SK-N-SH (cell line): ENCODE data around the gene KIRREL1. TPM values are rescaled to one million over a fixed set of nuclear protein-coding genes. Genes with fewer than 3 reads are reported as not detected.

Source experiments
- CTCF ChIA-PET: fragments of 300-600, 350-600 bp; formaldehyde crosslinking; extraction: SDS; loops from one replicate; lab custom pipeline; 2021; lab: Yijun Ruan, JAX
- POLR2A ChIA-PET: fragments of 350-600 bp; sonication (Branson Sonifier 250); formaldehyde crosslinking; extraction: SDS; loops from one replicate; lab custom pipeline; 2020; ENCODE audit warnings: antibody characterized with exemption, inconsistent platforms; lab: Yijun Ruan, JAX
- DNase-seq: peaks from one replicate; pipeline ENCODE4 v3.0.0; 2012
- H2AFZ ChIP-seq: fragments of 200-600 bp; sonication (generic); 2 replicates; pipeline ENCODE4 v1.8.1; 2016; ENCODE audit warnings: antibody characterized with exemption, mild to moderate bottlenecking, low read depth
- H3F3A ChIP-seq: fragments of 200-600 bp; sonication (generic); replicated peaks from 2 replicates; pipeline ENCODE3; 2016; ENCODE audit warnings: antibody characterized with exemption, mild to moderate bottlenecking; ENCODE audit not compliant: insufficient read depth
- H3K27ac ChIP-seq, 2 experiments: fragments of 200-500 bp in 1 of 2; fragments of 200-600 bp in 1 of 2; sonication (Bioruptor generic) in 1 of 2; sonication (generic), shearing (Covaris generic) in 1 of 2; 2 replicates each; pipeline versions ENCODE4 v1.5.1 to v1.6.1; 2014 to 2016; ENCODE audit warnings: low read depth in 2 of 2, inconsistent platforms in 1 of 2, low read length in 1 of 2, mild to moderate bottlenecking in 1 of 2, mixed read lengths in 1 of 2
- H3K27me3 ChIP-seq: fragments of 200-600 bp; sonication (generic), shearing (Covaris generic); 2 replicates; pipeline ENCODE4 v1.6.1; 2016; ENCODE audit warnings: mixed run types; ENCODE audit not compliant: insufficient read depth
- H3K36me3 ChIP-seq, 2 experiments: fragments of 200-500 bp in 1 of 2; fragments of 200-600 bp in 1 of 2; sonication (Bioruptor generic) in 1 of 2; sonication (generic) in 1 of 2; replicated peaks in 1 of 2; 2 replicates each; pipeline versions ENCODE3 to v1.5.1; 2014 to 2016; ENCODE audit warnings: low read length in 1 of 2, mild to moderate bottlenecking in 1 of 2; ENCODE audit not compliant: insufficient read depth in 2 of 2, control insufficient read depth in 1 of 2
- H3K4me1 ChIP-seq, 2 experiments: fragments of 200-500 bp in 1 of 2; fragments of 200-600 bp in 1 of 2; sonication (Bioruptor generic) in 1 of 2; sonication (generic), shearing (Covaris generic) in 1 of 2; 2 replicates each; pipeline versions ENCODE4 v1.5.1 to v1.6.1; 2014 to 2016; ENCODE audit warnings: low read depth in 1 of 2, low read length in 1 of 2, mixed run types in 1 of 2; ENCODE audit not compliant: insufficient read depth in 2 of 2, control insufficient read depth in 1 of 2
- H3K4me2 ChIP-seq: fragments of 200-600 bp; sonication (generic), shearing (Covaris generic); 2 replicates; pipeline ENCODE4 v1.6.1; 2017; ENCODE audit warnings: mixed run types
- H3K4me3 ChIP-seq, 2 experiments: fragments of 200-500 bp in 1 of 2; fragments of 200-600 bp in 1 of 2; sonication (Bioruptor generic) in 1 of 2; sonication (generic), shearing (Covaris generic) in 1 of 2; 2 replicates each; pipeline versions ENCODE4 v1.5.1 to v1.8.1; 2014 to 2016; ENCODE audit warnings: low read depth in 2 of 2, inconsistent platforms in 1 of 2, low read length in 1 of 2, mild to moderate bottlenecking in 1 of 2, mixed read lengths in 1 of 2, moderate library complexity in 1 of 2
- H3K79me2 ChIP-seq: fragments of 200-600 bp; sonication (generic); 2 replicates; pipeline ENCODE4 v1.8.1; 2017; ENCODE audit warnings: mild to moderate bottlenecking; ENCODE audit not compliant: insufficient read depth
- H3K9ac ChIP-seq: fragments of 200-600 bp; sonication (generic); 2 replicates; pipeline ENCODE4 v1.6.1; 2017; ENCODE audit warnings: mixed run types
- H3K9me2 ChIP-seq: fragments of 200-600 bp; sonication (generic); 2 replicates; pipeline ENCODE4 v1.6.1; 2017; ENCODE audit warnings: mixed run types
- H3K9me3 ChIP-seq: fragments of 200-600 bp; sonication (generic); 2 replicates; pipeline ENCODE4 v1.6.1; 2017; ENCODE audit warnings: mixed run types, mild to moderate bottlenecking, moderate library complexity
- H4K20me1 ChIP-seq: fragments of 200-600 bp; sonication (generic); 2 replicates; pipeline ENCODE4 v1.6.1; 2017; ENCODE audit warnings: mild to moderate bottlenecking, mixed run types; ENCODE audit not compliant: insufficient read depth
- CTCF ChIP-seq: fragments of 200-600 bp; sonication (generic); IDR thresholded peaks from 2 replicates; pipeline ENCODE4 v1.6.1; 2017; ENCODE audit warnings: antibody characterized with exemption, mild to moderate bottlenecking, moderate library complexity
- ELF1 ChIP-seq: IDR thresholded peaks from 2 replicates; pipeline ENCODE4 v1.4.0; 2012
- FOXJ3 ChIP-seq: sonication (generic); formaldehyde crosslinking; IDR thresholded peaks from 2 replicates; pipeline ENCODE4 v1.5.1; 2020; ENCODE audit warnings: mild to moderate bottlenecking, missing genetic modification reagents
- GATA2 ChIP-seq: sonication (generic); formaldehyde crosslinking; IDR thresholded peaks from 2 replicates; pipeline ENCODE4 v1.5.0; 2020; ENCODE audit warnings: mild to moderate bottlenecking, missing genetic modification reagents
- JUND ChIP-seq: IDR thresholded peaks from 2 replicates; pipeline ENCODE4 v1.4.0; 2012
- MAX ChIP-seq: IDR thresholded peaks from 2 replicates; pipeline ENCODE4 v1.4.0; 2012; ENCODE audit warnings: low read depth
- MEF2A ChIP-seq: IDR thresholded peaks from 2 replicates; pipeline ENCODE4 v1.4.0; 2012; ENCODE audit warnings: low read depth, borderline replicate concordance
- MXI1 ChIP-seq: IDR thresholded peaks from 2 replicates; pipeline ENCODE4 v1.6.1; 2012; ENCODE audit warnings: mild to moderate bottlenecking, low read depth, low read length, improper control_type of control experiment
- NFIC ChIP-seq: IDR thresholded peaks from 2 replicates; pipeline ENCODE4 v1.4.0; 2012; ENCODE audit warnings: borderline replicate concordance
- NRF1 ChIP-seq: IDR thresholded peaks from 2 replicates; pipeline ENCODE4 v1.6.1; 2012; ENCODE audit warnings: low read depth, mild to moderate bottlenecking, low read length
- RAD21 ChIP-seq: IDR thresholded peaks from 2 replicates; pipeline ENCODE4 v1.6.1; 2012; ENCODE audit warnings: mild to moderate bottlenecking, low read length
- RCOR1 ChIP-seq: fragments of 150-350 bp; IDR thresholded peaks from 2 replicates; pipeline ENCODE4 v1.6.1; 2017; ENCODE audit warnings: antibody characterized with exemption, low read length
- RXRA ChIP-seq: IDR thresholded peaks from 2 replicates; pipeline ENCODE4 v1.4.0; 2012; ENCODE audit warnings: low read depth, mild to moderate bottlenecking, borderline replicate concordance
- SMC3 ChIP-seq: IDR thresholded peaks from 2 replicates; pipeline ENCODE4 v1.6.1; 2012; ENCODE audit warnings: low read depth, low read length, improper control_type of control experiment
- USF2 ChIP-seq: fragments of 150-350 bp; IDR thresholded peaks from 2 replicates; pipeline ENCODE4 v1.6.1; 2017; ENCODE audit warnings: antibody characterized with exemption, low read length, low read depth, borderline replicate concordance
- ZBTB33 ChIP-seq: IDR thresholded peaks from 2 replicates; pipeline ENCODE4 v1.4.0; 2012; ENCODE audit warnings: low read depth, borderline replicate concordance
- WGBS: methylation state at CpG from one replicate; pipeline ENCODE4 v1.1.6; 2017; ENCODE audit warnings: low lambda C conversion rate; 5-methylcytosine and 5-hydroxymethylcytosine counted together
- polyA plus RNA-seq, 3 experiments: library from polyadenylated mRNA; depleted of rRNA; stranded (reverse); fragments of >200 nt; gene quantifications; 2 replicates each; pipeline ENCODE4 v1.2.3, GENCODE V29; 2012

The KIRREL1 gene
- polyA plus RNA-seq, 1 of the 3 experiments (the other 2 are of a cell fraction), result 47.8 TPM

GRCh38 chr1:158147401-158147800 is 154.0 kb downstream of the KIRREL1 start:
- TF ChIP-seq RXRA (no peak), MEF2A (no peak), JUND (no peak), GATA2 (CRISPR knock-in tag) (no peak), USF2 (no peak), MXI1 (no peak), SMC3 (no peak), RCOR1 (no peak), CTCF (no peak), MAX (no peak), RAD21 (no peak), ZBTB33 (no peak), NRF1 (no peak), FOXJ3 (CRISPR knock-in tag) (no peak), NFIC (no peak), ELF1 (no peak)

More at GRCh38 chr1:158147401-158147800, 154.0 kb downstream of the KIRREL1 start:
- Histone ChIP-seq H3K4me1 (peaks cover 0 to 8% of the 10 kb centered on the region in 2 experiments; a peak in 2 of 4 replicates), H3K4me2 (no peak overlapping the region), H3F3A (peaks cover 8% of the 10 kb centered on the region), H3K4me3 (no peak overlapping the region), H3K27me3 (no peaks in the 10 kb centered on the region), H3K36me3 (no peaks in the 10 kb centered on the region), H3K27ac (no peak overlapping the region), H3K79me2 (no peaks in the 10 kb centered on the region), H3K9me3 (no peaks in the 10 kb centered on the region), H4K20me1 (no peaks in the 10 kb centered on the region), H3K9me2 (no peaks in the 10 kb centered on the region), H2AFZ (peak overlapping the region; percentile 56; the same call in 1 of the 2 replicates), H3K9ac (no peak overlapping the region)
- 15% methylated on average over 2 of the region's 2 CpGs for WGBS
- DNase-seq, result no peak
- ChIA-PET POLR2A (no interaction called here), CTCF (no interaction called here)
